Germinal center (tissue), 1 donor: ENCODE results near the gene GNMT.
A peak's percentile ranks its signal among the peaks of the same experiment; 100 is the strongest.

Experiments used
- DNase-seq: peaks from one replicate; pipeline ENCODE4 v3.0.0; 2012; ENCODE audit warnings: mixed read lengths, low spot score

The GNMT gene

GRCh38 chr6:42960243-42961019 lies at the start of gene GNMT:
TSS of gene GNMT (plus strand) at chr6:42960754. CDS start at chr6:42960768, 14 bp downstream.
- peak; percentile 46 for DNase-seq

- DNase-seq, result no peak
Measured at GRCh38 chr6:42911171-42912021, 49.2 kb upstream of the GNMT start.

GRCh38 chr6:42914546-42914945 lies 46.0 kb upstream of the GNMT start:
- no peak for DNase-seq

- DNase-seq, result no peak
Measured at GRCh38 chr6:42915732-42916131, 44.8 kb upstream of the GNMT start, which contains the start of gene PTCRA. TSS of gene PTCRA (plus strand) at chr6:42916053. CDS start at chr6:42916070, 17 bp downstream.

- no peak for DNase-seq
Measured at GRCh38 chr6:42916288-42916687, 44.3 kb upstream of the GNMT start.

- DNase-seq, result no peak
Measured at GRCh38 chr6:42921801-42922200, 38.8 kb upstream of the GNMT start.

- no peak for DNase-seq
Measured at GRCh38 chr6:42923666-42924065, 36.9 kb upstream of the GNMT start.

GRCh38 chr6:42925248-42925857 lies 35.2 kb upstream of the GNMT start:
- no peak for DNase-seq

- peak; percentile 94 for DNase-seq
Measured at GRCh38 chr6:42928986-42929820, 31.4 kb upstream of the GNMT start, which contains the start of gene CNPY3. TSS of gene CNPY3 (plus strand) at chr6:42929480. CDS start at chr6:42929571, 91 bp downstream.

- peak; percentile 82 for DNase-seq
Measured at GRCh38 chr6:42929821-42930360, 30.7 kb upstream of the GNMT start.

GRCh38 chr6:42932412-42932811 lies 28.1 kb upstream of the GNMT start:
- DNase-seq, result no peak

- DNase-seq, result no peak
Measured at GRCh38 chr6:42933205-42933604, 27.3 kb upstream of the GNMT start.

- DNase-seq, result no peak
Measured at GRCh38 chr6:42935322-42935721, 25.2 kb upstream of the GNMT start.

GRCh38 chr6:42936398-42936797 lies 24.2 kb upstream of the GNMT start:
- DNase-seq, result no peak

GRCh38 chr6:42937548-42938427 lies 22.8 kb upstream of the GNMT start:
- no peak for DNase-seq

- no peak for DNase-seq
Measured at GRCh38 chr6:42938428-42938796, 22.1 kb upstream of the GNMT start.

GRCh38 chr6:42938987-42939809 lies 21.4 kb upstream of the GNMT start:
- DNase-seq, result no peak

GRCh38 chr6:42939810-42940167 lies 20.8 kb upstream of the GNMT start:
- DNase-seq, result no peak

GRCh38 chr6:42940493-42941045 lies 20.0 kb upstream of the GNMT start:
- no peak for DNase-seq
